ENCODE data around the gene HOXA5. TPM values are rescaled to one million over a fixed set of nuclear protein-coding genes. Genes with fewer than 3 reads are reported as not detected.

Gene HOXA5
- total RNA-seq, 1 donor from 2014 or later: 22.0 TPM

- Histone ChIP-seq H3K27me3 (peaks cover 23% of the 10 kb centered on the region), H3K9me3 (no peaks in the 10 kb centered on the region), H3K4me3 (no peak overlapping the region), H3K4me1 (peaks cover 2 to 15% of the 10 kb centered on the region in 2 donors), H3K27ac (no peak overlapping the region), H3K36me3 (no peaks in the 10 kb centered on the region)
- intact Hi-C loops (cut with DNase I): loop anchor here (5.0 kb wide), 1 partner anchor 813 kb away; no protein-coding TSS in a partner anchor
- TF ChIP-seq, protein P1, sequence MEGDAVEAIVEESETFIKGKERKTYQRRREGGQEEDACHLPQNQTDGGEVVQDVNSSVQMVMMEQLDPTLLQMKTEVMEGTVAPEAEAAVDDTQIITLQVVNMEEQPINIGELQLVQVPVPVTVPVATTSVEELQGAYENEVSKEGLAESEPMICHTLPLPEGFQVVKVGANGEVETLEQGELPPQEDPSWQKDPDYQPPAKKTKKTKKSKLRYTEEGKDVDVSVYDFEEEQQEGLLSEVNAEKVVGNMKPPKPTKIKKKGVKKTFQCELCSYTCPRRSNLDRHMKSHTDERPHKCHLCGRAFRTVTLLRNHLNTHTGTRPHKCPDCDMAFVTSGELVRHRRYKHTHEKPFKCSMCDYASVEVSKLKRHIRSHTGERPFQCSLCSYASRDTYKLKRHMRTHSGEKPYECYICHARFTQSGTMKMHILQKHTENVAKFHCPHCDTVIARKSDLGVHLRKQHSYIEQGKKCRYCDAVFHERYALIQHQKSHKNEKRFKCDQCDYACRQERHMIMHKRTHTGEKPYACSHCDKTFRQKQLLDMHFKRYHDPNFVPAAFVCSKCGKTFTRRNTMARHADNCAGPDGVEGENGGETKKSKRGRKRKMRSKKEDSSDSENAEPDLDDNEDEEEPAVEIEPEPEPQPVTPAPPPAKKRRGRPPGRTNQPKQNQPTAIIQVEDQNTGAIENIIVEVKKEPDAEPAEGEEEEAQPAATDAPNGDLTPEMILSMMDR (IDR thresholded peaks at IDR 0.05): no peak
- peak in 1 of 2 donors; percentile 53 for DNase-seq (ENCODE audit: low spot score in 2 of 2)
Measured at GRCh38 chr7:27180431-27181420, 37.2 kb upstream of the HOXA5 start.

DNA sequence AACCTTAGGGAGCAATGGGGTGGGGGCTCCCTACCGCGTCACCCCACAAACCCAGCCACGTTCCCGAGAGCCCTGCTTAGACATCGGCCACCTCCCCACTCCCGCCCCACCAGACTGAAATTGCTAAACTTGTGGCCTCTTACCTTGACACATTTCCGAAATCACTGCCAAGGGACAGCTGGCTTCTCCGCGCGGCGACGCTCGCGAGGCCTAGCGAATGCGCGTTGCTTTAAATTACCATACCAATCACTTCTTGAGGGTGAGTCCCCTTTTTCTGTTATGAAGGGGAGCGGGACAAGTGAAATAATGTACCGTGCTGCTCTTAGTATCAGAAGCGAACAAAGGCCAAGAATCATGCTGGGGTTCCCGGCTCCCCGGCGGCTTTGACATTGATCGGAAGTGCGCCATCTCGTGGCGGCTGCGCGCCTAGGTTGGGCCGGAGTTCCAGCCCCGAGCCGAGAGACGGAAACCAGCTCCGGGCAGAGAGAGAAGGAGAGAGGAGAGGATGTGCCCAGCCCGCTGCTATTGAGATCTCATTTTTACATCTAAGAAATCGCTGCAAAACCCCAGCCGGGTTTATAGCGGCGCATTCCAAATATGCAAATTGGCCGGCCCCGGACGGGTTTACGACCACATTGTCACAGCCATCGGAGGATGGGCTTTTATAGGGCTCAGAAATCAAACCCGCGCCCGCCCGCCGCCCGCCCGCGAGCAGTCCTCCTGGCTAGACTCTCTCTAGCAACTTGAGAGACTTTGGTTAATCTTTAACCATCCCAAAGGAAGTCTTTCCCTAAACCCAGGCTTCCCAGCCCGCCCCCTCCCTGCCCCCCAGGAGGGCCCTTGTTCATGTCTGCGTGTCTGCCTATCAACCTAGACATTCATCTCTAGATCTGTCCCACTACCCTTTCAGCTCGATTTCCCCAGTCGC is 36.3 kb upstream of the HOXA5 start:
- Histone ChIP-seq H3K9me3 (no peaks in the 10 kb centered on the region), H3K27ac (no peak overlapping the region), H3K27me3 (peaks cover 26% of the 10 kb centered on the region), H3K4me3 (peak overlapping the region in 1 of 2 donors; percentile 22), H3K4me1 (peaks cover 2 to 15% of the 10 kb centered on the region in 2 donors), H3K36me3 (no peaks in the 10 kb centered on the region)
- intact Hi-C loops (cut with DNase I): loop anchor here (5.0 kb wide), 1 partner anchor 812 kb away; no protein-coding TSS in a partner anchor
- peak in 1 of 2 donors; percentile 73 for DNase-seq (ENCODE audit: low spot score in 2 of 2)
- TF ChIP-seq, protein P1 (IDR thresholded peaks at IDR 0.05): peak; percentile 39 to 78 (median 77)

- Histone ChIP-seq H3K36me3 (no peaks in the 10 kb centered on the region), H3K27me3 (peaks cover 31% of the 10 kb centered on the region), H3K27ac (no peak overlapping the region), H3K9me3 (no peaks in the 10 kb centered on the region), H3K4me3 (no peak overlapping the region), H3K4me1 (peaks cover 2 to 14% of the 10 kb centered on the region in 2 donors)
- intact Hi-C loops (cut with DNase I): no loop called here
- no peak for DNase-seq (ENCODE audit: low spot score in 2 of 2)
- TF ChIP-seq, protein P1 (IDR thresholded peaks at IDR 0.05): no peak
Measured at GRCh38 chr7:27179030-27179429, 35.5 kb upstream of the HOXA5 start.

DNA sequence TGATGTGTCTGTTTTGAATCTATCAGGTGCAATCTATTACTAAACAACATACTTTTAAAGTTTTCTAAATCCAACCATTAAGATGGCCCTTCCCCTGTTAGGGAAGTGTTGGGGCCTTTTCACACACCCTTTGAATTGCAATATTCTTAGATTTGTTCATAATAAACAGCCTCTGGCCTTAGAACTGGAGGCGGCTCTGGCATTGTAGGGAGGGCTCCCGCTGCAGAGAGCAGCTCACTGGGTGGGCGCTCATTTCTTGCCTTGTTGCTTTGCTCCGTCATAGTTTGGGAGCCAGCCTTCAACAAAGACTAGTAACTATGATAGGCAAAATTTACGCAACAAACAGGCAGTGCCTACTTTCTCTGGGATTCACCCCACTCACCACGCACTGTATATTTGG is 34.9 kb upstream of the HOXA5 start:
- no peaks in the 10 kb centered on the region for H3K36me3 ChIP-seq
- peaks cover 2 to 15% of the 10 kb centered on the region in 2 donors for H3K4me1 ChIP-seq
- H3K4me3 ChIP-seq: no peak overlapping the region
- DNase-seq (ENCODE audit: low spot score in 2 of 2): no peak
- H3K9me3 ChIP-seq: no peaks in the 10 kb centered on the region
- TF ChIP-seq, protein P1 (IDR thresholded peaks at IDR 0.05): no peak
- intact Hi-C loops (cut with DNase I): no loop called here
- H3K27ac ChIP-seq: no peak overlapping the region
- peaks cover 29% of the 10 kb centered on the region for H3K27me3 ChIP-seq

DNA sequence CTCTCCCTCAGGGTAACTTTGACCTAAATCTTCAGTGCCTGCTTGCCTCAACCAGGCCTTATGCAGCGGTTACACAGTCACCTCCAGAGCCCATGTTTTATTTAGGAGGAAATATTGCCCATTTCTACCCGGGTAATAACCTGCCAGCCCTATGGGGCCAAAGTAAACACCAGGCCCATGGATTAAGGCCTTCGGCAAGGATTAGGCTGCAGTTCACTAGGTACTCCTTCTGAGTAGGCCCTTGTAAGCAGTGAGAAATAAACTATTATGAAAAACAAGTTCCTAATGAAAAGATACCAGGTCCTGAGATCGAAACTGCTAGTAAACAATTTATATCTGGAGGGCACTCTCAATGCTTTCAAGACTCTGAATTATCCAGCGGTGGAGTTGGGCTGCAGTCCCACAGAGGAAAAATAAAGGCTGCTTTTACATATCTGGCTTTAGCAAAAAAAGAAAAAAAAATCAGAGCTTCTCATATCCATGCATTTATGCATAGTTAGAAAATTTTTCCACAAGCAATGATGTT is 34.4 kb upstream of the HOXA5 start:
- peak in 1 of 2 donors; percentile 37 for DNase-seq (ENCODE audit: low spot score in 2 of 2)
- peaks cover 30% of the 10 kb centered on the region for H3K27me3 ChIP-seq
- H3K9me3 ChIP-seq: no peaks in the 10 kb centered on the region
- H3K4me3 ChIP-seq: no peak overlapping the region
- TF ChIP-seq, protein P1 (IDR thresholded peaks at IDR 0.05): no peak
- no peaks in the 10 kb centered on the region for H3K36me3 ChIP-seq
- H3K27ac ChIP-seq: no peak overlapping the region
- H3K4me1 ChIP-seq: peaks cover 0 to 17% of the 10 kb centered on the region in 2 donors
- intact Hi-C loops (cut with DNase I): no loop called here

Measured in ascending aorta (tissue), 2 donors.